GM12878 (cell line): ENCODE results near the gene PRRT1B. TPM values are rescaled to one million over a fixed set of nuclear protein-coding genes. Genes with fewer than 3 reads are reported as not detected.

Source experiments
- ATAC-seq: fragments of 200-7000 bp; cut with Tn5 transposase; 3 replicates; pipeline ENCODE4 v1.9.1; 2020; ENCODE audit warnings: mild to moderate bottlenecking, moderate library complexity
- BruUV-seq: library from RNA; stranded (reverse); fragments of 400-500 nt; replicated peaks from 2 replicates; lab custom pipeline; 2021; lab: Mats Ljungman, UMichigan
- CTCF ChIA-PET: fragments of 300-600 bp; sonication (Branson Sonifier 250); formaldehyde crosslinking; extraction: SDS; loops from one replicate; lab custom pipeline; 2021; ENCODE audit warnings: inconsistent platforms; lab: Yijun Ruan, JAX
- POLR2A ChIA-PET: fragments of 350-600 bp; formaldehyde crosslinking; extraction: SDS; loops from one replicate; lab custom pipeline; 2021; ENCODE audit warnings: inconsistent platforms; lab: Charles Lee
- RAD21 ChIA-PET: fragments of 300-600 bp; sonication (Branson Sonifier 250); formaldehyde crosslinking; loops from one replicate; lab custom pipeline; 2023; ENCODE audit warnings: antibody characterized with exemption; ENCODE audit not compliant: unreplicated experiment; lab: Charles Lee
- SMC1A ChIA-PET: fragments of 300-600 bp; sonication (Branson Sonifier 250); formaldehyde crosslinking; loops from one replicate; lab custom pipeline; 2023; ENCODE audit not compliant: unreplicated experiment, uncharacterized antibody; lab: Charles Lee
- DNase-seq: peaks from one replicate; pipeline ENCODE4 v3.0.0-alpha.2; 2011; ENCODE audit warnings: low read depth, low spot score
- FAIRE-seq: peaks from 3 replicates; lab custom pipeline; 2011; peaks lifted over from hg19 to GRCh38; lab: Jason Lieb, UNC
- H2AFZ ChIP-seq: 2 replicates; pipeline ENCODE4 v1.6.0; 2011; ENCODE audit warnings: low read depth, low read length, control low read depth; ENCODE audit not compliant: control insufficient read depth
- H3K27ac ChIP-seq: 2 replicates; pipeline ENCODE4 v1.5.1; 2011; ENCODE audit warnings: control low read depth; ENCODE audit not compliant: control insufficient read depth, insufficient read depth
- H3K27me3 ChIP-seq, 2 experiments: replicated peaks in 1 of 2; 2 replicates each; pipeline versions ENCODE4 v1.6.0 to v1.6.1; 2011; ENCODE audit warnings: low read length in 1 of 2; ENCODE audit not compliant: control insufficient read depth in 2 of 2, insufficient read depth in 2 of 2
- H3K36me3 ChIP-seq, 2 experiments: 2 replicates each; pipeline ENCODE4 v1.5.1; 2011; ENCODE audit warnings: low read length in 1 of 2; ENCODE audit not compliant: control insufficient read depth in 2 of 2, insufficient read depth in 2 of 2
- H3K4me1 ChIP-seq: 2 replicates; pipeline ENCODE4 v1.6.1; 2011; ENCODE audit warnings: mild to moderate bottlenecking, low read length, moderate library complexity, mixed read lengths; ENCODE audit not compliant: control insufficient read depth, insufficient read depth
- H3K4me2 ChIP-seq: 2 replicates; pipeline ENCODE4 v1.6.0; 2011; ENCODE audit warnings: control low read depth; ENCODE audit not compliant: control insufficient read depth, insufficient read depth
- H3K4me3 ChIP-seq: fragments of 200-600 bp; sonication (generic); 2 replicates; pipeline ENCODE4 v1.5.1; 2016
- H3K79me2 ChIP-seq: 2 replicates; pipeline ENCODE4 v1.6.0; 2011; ENCODE audit warnings: low read length; ENCODE audit not compliant: control insufficient read depth, insufficient read depth
- H3K9ac ChIP-seq: 2 replicates; pipeline ENCODE4 v1.8.0; 2011; ENCODE audit warnings: low read length, control low read depth, mixed read lengths; ENCODE audit not compliant: control insufficient read depth, insufficient read depth
- H3K9me3 ChIP-seq: replicated peaks from 3 replicates; pipeline ENCODE4 v1.5.1; 2011; ENCODE audit warnings: mild to moderate bottlenecking, low read length; ENCODE audit not compliant: control insufficient read depth, insufficient read depth
- H4K20me1 ChIP-seq: 2 replicates; pipeline ENCODE4 v1.6.0; 2011; ENCODE audit not compliant: control insufficient read depth, insufficient read depth
- CEBPB ChIP-seq, 2 experiments: fragments of 150-350 bp in 1 of 2; IDR thresholded peaks; 2 replicates each; pipeline ENCODE4 v1.6.1; 2012 to 2014; ENCODE audit warnings: low read depth in 2 of 2, low read length in 2 of 2, borderline replicate concordance in 1 of 2, inconsistent platforms in 1 of 2
- FOS ChIP-seq: IDR thresholded peaks from 3 replicates; pipeline ENCODE4 v1.6.1; 2011; ENCODE audit warnings: borderline replicate concordance; ENCODE audit not compliant: insufficient read length; ENCODE audit errors: extremely low read depth
- POLR2AphosphoS5 ChIP-seq: IDR thresholded peaks from 2 replicates; pipeline ENCODE4 v1.6.1; 2011; ENCODE audit warnings: mild to moderate bottlenecking, low read length, inconsistent platforms
- RELB ChIP-seq: fragments of 450-650 bp; IDR thresholded peaks from 2 replicates; pipeline ENCODE4 v1.6.1; 2017; ENCODE audit warnings: low read depth, mild to moderate bottlenecking, moderate library complexity
- SREBF1 ChIP-seq: IDR thresholded peaks from 2 replicates; pipeline ENCODE4 v1.6.1; 2012; ENCODE audit warnings: mild to moderate bottlenecking, low read length
- YY1 ChIP-seq: IDR thresholded peaks from 2 replicates; pipeline ENCODE4 v1.6.1; 2011; ENCODE audit warnings: low read depth, mild to moderate bottlenecking, low read length
- ZNF592 ChIP-seq: fragments of 450-650 bp; IDR thresholded peaks from 2 replicates; pipeline ENCODE4 v1.6.1; 2017; ENCODE audit warnings: mild to moderate bottlenecking, moderate library complexity
- WGBS: methylation state at CpG from one replicate; pipeline ENCODE4 v1.1.6; 2016; ENCODE audit warnings: low lambda C conversion rate; ENCODE audit not compliant: insufficient replicate concordance, insufficient coverage; ENCODE audit errors: missing lambda C conversion rate; 5-methylcytosine and 5-hydroxymethylcytosine counted together
- in situ Hi-C: fragments of 300-500 bp; cut with MboI; formaldehyde crosslinking; loops from 9 replicates; pipeline ENCODE4 v1.14.3; 2018; ENCODE audit warnings: mixed read lengths
- intact Hi-C: fragments of 100-400 bp; cut with micrococcal nuclease; formaldehyde crosslinking; loops from one replicate; pipeline ENCODE4 v1.14.2; 2022; ENCODE audit not compliant: unreplicated experiment
- polyA plus RNA-seq, 11 experiments: library from polyadenylated mRNA; depleted of rRNA in 4 of 11; unstranded in 6 of 11; stranded (reverse) in 5 of 11; fragments of >200 nt; fragmentation: Nextera tagmentation in 4 of 11; fragmentation: Illumina TruSeq in 1 of 11; extraction: Ambion mirVana in 4 of 11; extraction: Trizol in 1 of 11; gene quantifications; 1 replicate in 1 of 11; 2 replicates in 10 of 11; pipeline versions ENCODE4 v1.2.1 to v1.2.3, GENCODE V29; 2011 to 2016; ENCODE audit warnings: inconsistent platforms in 2 of 11, missing spikeins in 2 of 11, low read depth in 1 of 11
- total RNA-seq, 4 experiments: library from RNA; depleted of rRNA in 3 of 4; stranded (reverse); fragments of >200 nt in 3 of 4; fragmentation: Illumina TruSeq in 1 of 4; extraction: Trizol in 1 of 4; gene quantifications; 2 replicates each; pipeline versions ENCODE4 v1.2.1 to v1.2.3, GENCODE V29; 2013 to 2021

The PRRT1B gene
- total and polyA plus RNA-seq, 10 of the 15 experiments (the other 5 are each of a cell fraction or from before 2014, with no cell fraction given): not detected

GRCh38 chr9:131593091-131593820 is 47.9 kb downstream of the PRRT1B start:
- Histone ChIP-seq H3K4me1 (no peaks in the 10 kb centered on the region), H3K27me3 (no peaks in the 10 kb centered on the region), H3K79me2 (no peaks in the 10 kb centered on the region), H2AFZ (no peak overlapping the region), H4K20me1 (no peaks in the 10 kb centered on the region), H3K27ac (no peak overlapping the region), H3K9ac (no peak overlapping the region), H3K36me3 (peaks cover 38 to 56% of the 10 kb centered on the region in 2 experiments), H3K4me3 (no peak overlapping the region), H3K9me3 (no peaks in the 10 kb centered on the region), H3K4me2 (no peak overlapping the region)
- in situ Hi-C loops (loop anchor here (5.0 to 25.0 kb wide), 2 partner anchors 149 to 644 kb away; partner anchors contain the start of gene RAPGEF1), intact Hi-C loops (loop anchor here (5.0 kb wide), 1 partner anchor 39 kb away; no protein-coding TSS in a partner anchor)
- no peak for TF ChIP-seq SREBF1
- TF ChIP-seq CEBPB (IDR thresholded peaks at IDR 0.05; ENCODE audit: borderline replicate concordance in 1 of 2, low read depth in 2 of 2, low read length in 2 of 2): no peak
- TF ChIP-seq YY1: no peak
- TF ChIP-seq POLR2AphosphoS5: 0 out of 2 replicates have a peak, but pooled peaks have one; percentile 33
- TF ChIP-seq RELB: no peak
- TF ChIP-seq ZNF592: no peak
- TF ChIP-seq FOS: no peak
- ChIA-PET RAD21 (interaction anchor here (1.5 kb wide), 1 partner anchor 146 kb away, joined by 3 read pairs; no protein-coding TSS in a partner anchor), POLR2A (no interaction called here), CTCF (interaction anchor here (1.2 to 4.1 kb wide), 3 partner anchors 118 to 153 kb away, joined by 3 to 55 read pairs (median 12); partner anchors contain the start of gene RAPGEF1), SMC1A (no interaction called here)
- no peak for FAIRE-seq
- TSS peak; percentile 16 for BruUV-seq
- no peak for ATAC-seq
- WGBS: 91% methylated on average over 15 of the region's 15 CpGs
- no peak for DNase-seq
